Measurements from ENCODE around the gene TEX44.

Gene TEX44

DNA sequence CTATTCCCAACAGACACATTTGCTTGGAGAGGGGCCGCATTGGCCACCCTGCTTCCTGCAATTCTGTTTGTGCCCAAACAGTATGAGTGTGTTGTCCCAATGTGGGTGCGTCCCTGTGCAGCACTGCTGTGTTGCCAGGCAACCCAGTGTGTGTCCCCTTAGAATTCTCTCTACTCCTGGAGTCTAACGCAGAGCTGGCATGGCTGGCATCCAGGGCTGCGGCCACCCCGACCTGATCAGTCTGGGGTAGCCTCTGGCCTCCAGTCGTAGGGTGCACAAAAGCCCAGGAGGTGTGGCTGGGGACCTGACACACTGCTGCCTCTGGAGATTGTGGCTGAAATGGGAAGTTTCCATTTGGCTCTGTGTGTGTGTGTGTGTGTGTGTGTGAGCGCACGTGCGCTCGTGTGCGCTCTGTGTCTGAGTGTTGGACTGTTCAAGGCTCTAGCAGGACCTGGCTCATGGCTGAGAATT lies 48.0 kb downstream of the TEX44 start:
- DNase-seq: no peak

DNA sequence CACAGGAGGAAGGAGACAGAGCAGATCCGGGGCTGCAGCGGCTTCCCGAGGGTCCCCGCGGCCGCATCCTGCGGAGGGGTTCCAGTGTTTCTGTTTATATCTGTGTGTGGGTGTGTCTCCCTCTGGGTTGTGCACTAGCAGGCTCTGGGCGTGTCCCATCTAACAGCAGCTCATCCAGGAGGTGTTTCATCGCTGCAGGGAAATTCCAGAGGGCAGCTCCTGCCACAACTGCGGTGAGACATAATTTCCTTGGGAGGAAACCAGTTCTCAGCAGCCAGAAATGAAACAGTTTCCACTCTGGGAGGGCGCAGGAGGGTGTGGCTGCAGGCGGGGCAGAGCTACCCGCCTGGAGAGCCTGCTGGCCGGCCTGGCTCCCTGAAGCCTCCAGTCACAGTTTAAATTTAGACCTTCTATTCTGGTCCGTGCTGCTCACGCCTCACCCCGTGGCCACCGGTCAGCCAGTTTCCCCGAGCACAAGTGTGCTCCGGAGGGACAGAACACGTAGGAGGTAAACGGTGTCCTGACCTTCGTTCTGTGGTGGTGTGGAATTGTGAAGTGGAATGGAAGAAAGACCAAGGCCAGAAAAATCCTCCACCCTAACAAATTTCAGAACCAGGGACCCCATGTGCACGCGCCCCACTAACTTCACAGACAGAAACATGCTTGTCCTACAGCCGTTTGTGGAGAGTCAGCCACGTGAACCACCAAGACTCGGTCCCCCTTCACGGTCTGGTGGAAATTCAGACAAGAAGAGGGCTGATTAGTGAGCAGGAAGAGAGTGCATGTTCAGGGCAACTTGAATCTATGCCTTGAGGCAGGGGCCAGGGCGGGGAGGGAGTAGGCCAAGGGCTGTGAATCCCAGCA lies 50.2 kb downstream of the TEX44 start:
- no peak for DNase-seq

DNA sequence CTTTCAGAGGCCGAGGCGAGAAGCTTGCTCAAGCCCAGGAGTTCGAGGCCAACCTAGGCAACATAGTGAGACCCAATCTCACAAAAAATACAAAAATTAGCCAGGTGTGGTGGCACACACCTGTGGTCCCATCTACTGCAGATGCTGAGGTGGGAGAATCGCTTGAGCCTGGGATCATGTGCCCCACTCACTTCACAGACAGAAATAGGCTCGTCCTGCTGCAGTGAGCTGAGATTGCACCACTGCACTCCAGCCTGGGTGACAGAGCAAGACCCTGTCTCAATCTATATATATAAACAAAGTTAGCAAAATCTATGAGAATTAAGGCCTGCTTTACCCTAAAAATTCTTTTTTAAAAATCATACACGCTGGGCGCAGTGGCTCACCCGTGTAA lies 50.8 kb downstream of the TEX44 start:
- no peak for DNase-seq

Data from COR-L47 (cell line).